Measurements from ENCODE around the gene IL9R. TPM values are rescaled to one million over a fixed set of nuclear protein-coding genes. Genes with fewer than 3 reads are reported as not detected.
"Not testable (repeated sequence)": the region's sequence is repeated elsewhere in the genome, so short reads cannot be mapped to it uniquely, and the experiment has no call there.

IL9R gene
- total RNA-seq, 2 donors from 2014 or later: 4.1 to 4.3 TPM

- H3K4me1 Mint-ChIP-seq: no peaks in the 10 kb centered on the region
- no peak overlapping the region for H3K27ac Mint-ChIP-seq
- no peaks in the 10 kb centered on the region for H3K36me3 Mint-ChIP-seq (ENCODE audit: low read depth)
- ATAC-seq (replicated peaks): no peak
- H3K4me3 Mint-ChIP-seq: no peak overlapping the region
- H3K27me3 Mint-ChIP-seq: no peaks in the 10 kb centered on the region
- no peaks in the 10 kb centered on the region for H3K9me3 Mint-ChIP-seq
Observed at GRCh38 chrX:156003486-156004185, 6.1 kb downstream of the IL9R start.

DNA sequence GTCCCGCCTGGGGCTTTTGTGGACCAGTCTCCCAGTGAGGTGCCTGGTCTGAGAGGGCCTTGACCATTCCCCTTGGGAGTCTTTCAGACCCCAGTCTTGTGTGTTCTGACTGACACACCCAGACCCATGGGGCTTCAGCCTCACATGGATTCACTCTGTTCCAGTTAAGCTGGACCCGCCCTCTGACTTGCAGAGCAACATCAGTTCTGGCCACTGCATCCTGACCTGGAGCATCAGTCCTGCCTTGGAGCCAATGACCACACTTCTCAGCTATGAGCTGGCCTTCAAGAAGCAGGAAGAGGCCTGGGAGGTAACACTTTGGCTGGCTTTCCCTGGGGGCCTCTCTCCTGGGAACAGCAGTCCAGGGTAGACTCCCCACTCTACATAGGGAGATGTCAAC, 6.8 kb downstream of the IL9R start:
- ATAC-seq (replicated peaks): no peak

GRCh38 chrX:156004740-156005139, 7.2 kb downstream of the IL9R start:
- Mint-ChIP-seq H3K9me3 (no peaks in the 10 kb centered on the region), H3K27ac (no peak overlapping the region), H3K4me3 (no peak overlapping the region), H3K36me3 (ENCODE audit: low read depth) (no peaks in the 10 kb centered on the region), H3K27me3 (no peaks in the 10 kb centered on the region), H3K4me1 (no peaks in the 10 kb centered on the region)
- no peak for ATAC-seq (replicated peaks)

More for the DNA sequence above, 6.8 kb downstream of the IL9R start:
- H3K9me3 Mint-ChIP-seq: no peaks in the 10 kb centered on the region
- H3K27me3 Mint-ChIP-seq: no peaks in the 10 kb centered on the region
- H3K4me3 Mint-ChIP-seq: no peak overlapping the region
- no peaks in the 10 kb centered on the region for H3K36me3 Mint-ChIP-seq (ENCODE audit: low read depth)
- no peak overlapping the region for H3K27ac Mint-ChIP-seq
- no peaks in the 10 kb centered on the region for H3K4me1 Mint-ChIP-seq

DNA sequence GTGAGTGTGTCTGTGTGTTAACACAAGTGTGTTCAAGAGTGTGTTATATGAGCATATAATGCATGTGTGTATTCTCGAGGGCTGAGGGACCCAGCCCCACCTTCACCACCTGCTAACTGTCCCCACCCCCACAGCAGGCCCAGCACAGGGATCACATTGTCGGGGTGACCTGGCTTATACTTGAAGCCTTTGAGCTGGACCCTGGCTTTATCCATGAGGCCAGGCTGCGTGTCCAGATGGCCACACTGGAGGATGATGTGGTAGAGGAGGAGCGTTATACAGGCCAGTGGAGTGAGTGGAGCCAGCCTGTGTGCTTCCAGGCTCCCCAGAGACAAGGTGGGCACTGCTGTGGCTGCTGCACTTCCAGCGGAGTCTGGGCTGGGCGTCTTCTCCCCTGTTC, 7.6 kb downstream of the IL9R start:
- Mint-ChIP-seq H3K4me1 (no peaks in the 10 kb centered on the region), H3K27ac (no peak overlapping the region), H3K9me3 (no peaks in the 10 kb centered on the region)

GRCh38 chrX:156006468-156006867, 9.0 kb downstream of the IL9R start:
- H3K4me3 Mint-ChIP-seq, H3K27me3 Mint-ChIP-seq: not testable (repeated sequence)

More for the DNA sequence above, 7.6 kb downstream of the IL9R start:
- ATAC-seq (replicated peaks): no peak
- Mint-ChIP-seq H3K36me3 (ENCODE audit: low read depth) (no peaks in the 10 kb centered on the region), H3K27me3 (no peaks in the 10 kb centered on the region), H3K4me3 (no peak overlapping the region)

GRCh38 chrX:156008379-156008778, 10.9 kb downstream of the IL9R start:
- H3K27ac Mint-ChIP-seq; H3K4me3 Mint-ChIP-seq; H3K9me3 Mint-ChIP-seq; H3K27me3 Mint-ChIP-seq; ATAC-seq (replicated peaks); H3K4me1 Mint-ChIP-seq; H3K36me3 Mint-ChIP-seq (ENCODE audit: low read depth): not testable (repeated sequence)

More at GRCh38 chrX:156006468-156006867, 9.0 kb downstream of the IL9R start:
- ATAC-seq (replicated peaks); H3K4me1 Mint-ChIP-seq; H3K9me3 Mint-ChIP-seq; H3K27ac Mint-ChIP-seq; H3K36me3 Mint-ChIP-seq (ENCODE audit: low read depth): not testable (repeated sequence)

DNA sequence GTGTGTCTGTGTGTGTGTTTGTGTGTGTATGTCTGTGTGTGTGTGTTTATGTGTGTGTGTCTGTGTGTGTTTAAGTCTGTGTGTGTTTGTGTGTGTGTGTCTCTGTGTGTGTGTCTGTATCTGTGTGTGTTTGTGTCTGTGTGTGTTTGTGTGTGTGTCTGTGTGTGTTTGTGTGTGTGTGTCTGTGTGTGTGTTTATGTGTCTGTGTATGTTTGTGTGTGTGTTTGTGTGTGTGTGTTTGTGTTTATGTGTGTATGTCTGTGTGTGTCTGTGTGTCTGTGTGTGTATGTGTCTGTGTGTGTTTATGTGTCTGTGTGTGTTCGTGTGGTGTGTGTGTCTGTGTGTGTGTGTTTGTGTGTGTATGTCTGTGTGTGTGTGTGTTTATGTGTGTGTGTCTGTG, 11.4 kb downstream of the IL9R start:
- no peaks in the 10 kb centered on the region for H3K36me3 Mint-ChIP-seq (ENCODE audit: low read depth)
- no peaks in the 10 kb centered on the region for H3K9me3 Mint-ChIP-seq
- H3K27me3 Mint-ChIP-seq: no peaks in the 10 kb centered on the region
- ATAC-seq (replicated peaks): no peak
- no peak overlapping the region for H3K27ac Mint-ChIP-seq
- no peaks in the 10 kb centered on the region for H3K4me1 Mint-ChIP-seq
- no peak overlapping the region for H3K4me3 Mint-ChIP-seq

DNA sequence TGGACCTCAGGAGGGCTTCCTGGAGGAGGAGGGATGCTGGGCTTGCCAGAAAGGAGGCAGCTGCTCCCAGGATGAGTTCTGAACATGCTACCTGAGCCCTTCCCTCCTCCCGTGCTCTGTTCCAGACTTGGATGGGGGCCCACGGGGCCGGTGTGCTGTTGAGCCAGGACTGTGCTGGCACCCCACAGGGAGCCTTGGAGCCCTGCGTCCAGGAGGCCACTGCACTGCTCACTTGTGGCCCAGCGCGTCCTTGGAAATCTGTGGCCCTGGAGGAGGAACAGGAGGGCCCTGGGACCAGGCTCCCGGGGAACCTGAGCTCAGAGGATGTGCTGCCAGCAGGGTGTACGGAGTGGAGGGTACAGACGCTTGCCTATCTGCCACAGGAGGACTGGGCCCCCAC, 12.2 kb downstream of the IL9R start:
- not testable (repeated sequence) for H3K27ac Mint-ChIP-seq; H3K4me3 Mint-ChIP-seq; ATAC-seq (replicated peaks); H3K4me1 Mint-ChIP-seq; H3K9me3 Mint-ChIP-seq; H3K36me3 Mint-ChIP-seq (ENCODE audit: low read depth); H3K27me3 Mint-ChIP-seq

DNA sequence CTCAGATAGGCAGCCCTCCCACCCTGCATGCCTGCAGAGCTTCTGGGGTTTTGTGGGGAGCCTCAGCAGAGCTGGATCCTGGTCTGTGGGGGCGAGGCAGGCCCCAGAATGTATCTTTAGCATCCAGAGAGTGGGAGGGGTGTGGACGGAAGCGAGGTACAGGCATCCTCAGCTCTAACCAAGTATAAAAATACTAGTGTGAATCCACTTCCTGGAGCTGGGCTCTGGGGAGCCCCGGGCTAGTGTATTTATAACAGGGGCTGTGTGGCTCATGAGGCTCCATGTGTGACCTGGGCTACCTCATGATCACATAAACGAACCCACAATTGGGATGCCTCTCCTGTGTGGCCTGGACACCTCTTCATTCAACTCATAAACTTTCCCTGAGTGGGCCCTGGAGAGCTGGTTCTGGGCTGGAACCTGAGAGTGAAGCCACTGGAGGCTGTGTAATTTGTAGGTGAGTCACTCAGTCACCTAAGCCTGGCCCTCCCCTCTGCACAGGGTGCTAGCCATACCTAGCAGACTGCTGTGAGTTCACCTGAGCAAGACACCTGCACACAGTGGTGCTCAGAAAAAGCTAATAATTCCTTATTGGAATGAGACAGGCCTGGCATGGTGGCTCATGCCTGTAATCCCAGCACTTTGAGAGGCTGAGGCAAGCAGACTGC, 15.9 kb downstream of the IL9R start:
- H3K4me1 Mint-ChIP-seq; H3K27ac Mint-ChIP-seq; H3K9me3 Mint-ChIP-seq; H3K4me3 Mint-ChIP-seq; H3K36me3 Mint-ChIP-seq (ENCODE audit: low read depth); H3K27me3 Mint-ChIP-seq: not testable (repeated sequence)
- peak; percentile 69 for ATAC-seq (replicated peaks)

DNA sequence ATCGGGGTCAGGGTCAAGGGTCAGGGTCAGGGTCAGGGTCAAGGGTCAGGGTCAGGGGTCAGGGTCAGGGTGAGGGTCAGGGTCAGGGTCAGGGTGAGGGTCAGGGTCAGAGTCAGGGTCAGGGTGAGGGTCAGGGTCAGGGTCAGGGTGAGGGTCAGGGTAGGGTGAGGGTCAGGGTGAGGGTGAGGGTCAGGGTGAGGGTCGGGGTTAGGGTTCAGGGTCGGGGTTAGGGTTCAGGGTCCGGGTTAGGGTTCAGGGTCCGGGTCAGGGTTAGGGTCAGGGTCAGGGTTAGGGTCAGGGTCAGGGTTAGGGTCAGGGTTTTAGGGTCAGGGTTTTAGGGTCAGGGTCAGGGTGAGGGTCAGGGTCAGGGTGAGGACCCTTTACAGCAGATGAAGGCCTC, 22.4 kb downstream of the IL9R start:
- not testable (repeated sequence) for H3K4me3 Mint-ChIP-seq; H3K36me3 Mint-ChIP-seq (ENCODE audit: low read depth); H3K27me3 Mint-ChIP-seq; ATAC-seq (replicated peaks); H3K27ac Mint-ChIP-seq; H3K9me3 Mint-ChIP-seq; H3K4me1 Mint-ChIP-seq

- not testable (repeated sequence) for H3K9me3 Mint-ChIP-seq; H3K27ac Mint-ChIP-seq; H3K4me1 Mint-ChIP-seq; H3K4me3 Mint-ChIP-seq; ATAC-seq (replicated peaks); H3K27me3 Mint-ChIP-seq; H3K36me3 Mint-ChIP-seq (ENCODE audit: low read depth)
Observed at GRCh38 chrX:156023002-156023401, 25.5 kb downstream of the IL9R start.

- ATAC-seq (replicated peaks); H3K4me1 Mint-ChIP-seq; H3K4me3 Mint-ChIP-seq; H3K27me3 Mint-ChIP-seq; H3K9me3 Mint-ChIP-seq; H3K36me3 Mint-ChIP-seq (ENCODE audit: low read depth); H3K27ac Mint-ChIP-seq: not testable (repeated sequence)
Observed at GRCh38 chrX:156024949-156025492, 27.5 kb downstream of the IL9R start.

- not testable (repeated sequence) for H3K4me1 Mint-ChIP-seq; H3K27me3 Mint-ChIP-seq; H3K4me3 Mint-ChIP-seq; ATAC-seq (replicated peaks); H3K9me3 Mint-ChIP-seq; H3K36me3 Mint-ChIP-seq (ENCODE audit: low read depth); H3K27ac Mint-ChIP-seq
Observed at GRCh38 chrX:156028653-156029237, 31.2 kb downstream of the IL9R start.

- not testable (repeated sequence) for H3K27ac Mint-ChIP-seq; H3K4me3 Mint-ChIP-seq; ATAC-seq (replicated peaks); H3K9me3 Mint-ChIP-seq; H3K27me3 Mint-ChIP-seq; H3K4me1 Mint-ChIP-seq; H3K36me3 Mint-ChIP-seq (ENCODE audit: low read depth)
Observed at GRCh38 chrX:156029296-156029695, 31.8 kb downstream of the IL9R start.
